HCT116 (cell line): ENCODE data around the gene TRIM67. TPM values are rescaled to one million over a fixed set of nuclear protein-coding genes. Genes with fewer than 3 reads are reported as not detected.

Experiments
- ATAC-seq: fragments of 200-7000 bp; cut with Tn5 transposase; 2 replicates; pipeline ENCODE4 v1.9.1; 2020; ENCODE audit warnings: mild to moderate bottlenecking, moderate library complexity
- BruUV-seq: library from RNA; stranded (reverse); fragments of 400-500 nt; replicated peaks from 2 replicates; lab custom pipeline; 2021; lab: Mats Ljungman, UMichigan
- CTCF ChIA-PET: fragments of 300-600 bp; sonication (Branson Sonifier 250); formaldehyde crosslinking; loops from one replicate; lab custom pipeline; 2021; ENCODE audit warnings: antibody characterized with exemption; lab: Charles Lee
- POLR2A ChIA-PET: fragments of 300-600, 350-600 bp; sonication (Branson Sonifier 250); formaldehyde crosslinking; loops from one replicate; lab custom pipeline; 2021; ENCODE audit warnings: antibody characterized with exemption; lab: Charles Lee
- RAD21 ChIA-PET, 2 experiments: fragments of 300-600 bp; sonication (Branson Sonifier 250); formaldehyde crosslinking; loops; one replicate each; lab custom pipeline; 2023; ENCODE audit warnings: low total read pairs in 2 of 2; ENCODE audit not compliant: uncharacterized antibody in 2 of 2, unreplicated experiment in 2 of 2, low non-redundant PET in 1 of 2; lab: Charles Lee
- DNase-seq: peaks from one replicate; pipeline ENCODE4 v3.0.0-alpha.2; 2010; ENCODE audit warnings: low read depth, low spot score
- H2AFZ ChIP-seq: fragments of 200-600 bp; shearing (Covaris generic), sonication (generic); 2 replicates; pipeline ENCODE4 v1.6.1; 2017; ENCODE audit warnings: low read depth, mixed run types, mixed read lengths, antibody characterized with exemption, low read length; ENCODE audit not compliant: poor library complexity, severe bottlenecking
- H3K27ac ChIP-seq: 2 replicates; pipeline ENCODE4 v1.5.1; 2012; ENCODE audit warnings: low read depth, low read length
- H3K27me3 ChIP-seq: fragments of 200-600 bp; sonication (generic); 2 replicates; pipeline ENCODE4 v1.6.1; 2016; ENCODE audit warnings: mixed run types, low read length, mixed read lengths; ENCODE audit not compliant: insufficient read depth
- H3K36me3 ChIP-seq, 2 experiments: fragments of 200-500 bp in 1 of 2; fragments of 200-600 bp in 1 of 2; sonication (Bioruptor generic) in 1 of 2; sonication (generic) in 1 of 2; 2 replicates each; pipeline versions ENCODE4 v1.5.1 to v1.6.1; 2014 to 2016; ENCODE audit warnings: low read length in 2 of 2, inconsistent platforms in 1 of 2, mixed read lengths in 1 of 2, mixed run types in 1 of 2; ENCODE audit not compliant: insufficient read depth in 2 of 2, control insufficient read depth in 1 of 2
- H3K4me1 ChIP-seq, 2 experiments: fragments of 200-600 bp in 1 of 2; sonication (generic) in 1 of 2; 2 replicates each; pipeline versions ENCODE4 v1.5.1 to v1.6.1; 2012 to 2017; ENCODE audit warnings: low read length in 2 of 2, inconsistent platforms in 1 of 2, mild to moderate bottlenecking in 1 of 2, mixed read lengths in 1 of 2, mixed run types in 1 of 2, moderate library complexity in 1 of 2; ENCODE audit not compliant: insufficient read depth in 2 of 2, control insufficient read depth in 1 of 2
- H3K4me2 ChIP-seq: fragments of 200-600 bp; sonication (generic); 2 replicates; pipeline ENCODE4 v1.6.1; 2017; ENCODE audit warnings: mixed run types, low read length, mixed read lengths
- H3K4me3 ChIP-seq, 2 experiments: fragments of 200-600 bp in 1 of 2; sonication (generic) in 1 of 2; replicated peaks in 1 of 2; 2 replicates each; pipeline ENCODE4 v1.5.1; 2011 to 2016; ENCODE audit warnings: low read length in 2 of 2, control low read depth in 1 of 2, low read depth in 1 of 2, mild to moderate bottlenecking in 1 of 2, mixed read lengths in 1 of 2, mixed run types in 1 of 2
- H3K79me2 ChIP-seq: fragments of 200-600 bp; sonication (generic); 2 replicates; pipeline ENCODE4 v1.6.1; 2017; ENCODE audit warnings: mild to moderate bottlenecking, mixed run types, low read length, moderate library complexity, mixed read lengths; ENCODE audit not compliant: insufficient read depth
- H3K9ac ChIP-seq: fragments of 200-600 bp; sonication (generic); 2 replicates; pipeline ENCODE4 v1.6.1; 2016; ENCODE audit warnings: low read length, mixed read lengths
- H3K9me2 ChIP-seq: fragments of 200-600 bp; sonication (generic), shearing (Covaris generic); 2 replicates; pipeline ENCODE4 v1.6.1; 2017; ENCODE audit warnings: mixed run types, mild to moderate bottlenecking, moderate library complexity; ENCODE audit not compliant: insufficient read depth
- H3K9me3 ChIP-seq, 2 experiments: fragments of 200-500 bp in 1 of 2; fragments of 200-600 bp in 1 of 2; sonication (Bioruptor generic) in 1 of 2; sonication (generic) in 1 of 2; 2 replicates each; pipeline ENCODE4 v1.6.1; 2014 to 2017; ENCODE audit warnings: low read length in 2 of 2, mixed read lengths in 2 of 2, inconsistent platforms in 1 of 2, low read depth in 1 of 2, mild to moderate bottlenecking in 1 of 2, mixed run types in 1 of 2, moderate library complexity in 1 of 2; ENCODE audit not compliant: control insufficient read depth in 1 of 2, insufficient read depth in 1 of 2
- H4K20me1 ChIP-seq: fragments of 200-600 bp; sonication (generic), shearing (Covaris generic); 2 replicates; pipeline ENCODE4 v1.6.1; 2017; ENCODE audit warnings: mixed run types, mild to moderate bottlenecking, moderate library complexity; ENCODE audit not compliant: insufficient read depth
- CBX3 ChIP-seq: IDR thresholded peaks from 2 replicates; pipeline ENCODE4 v1.6.1; 2012; ENCODE audit warnings: low read depth
- CEBPB ChIP-seq: IDR thresholded peaks from 2 replicates; pipeline ENCODE4 v1.6.1; 2012; ENCODE audit warnings: low read depth
- EGR1 ChIP-seq: IDR thresholded peaks from 2 replicates; pipeline ENCODE4 v1.6.1; 2012; ENCODE audit warnings: low read depth
- EZH2 ChIP-seq: fragments of 200-600 bp; sonication (generic); IDR thresholded peaks from 2 replicates; pipeline ENCODE4 v1.6.1; 2017; ENCODE audit warnings: antibody characterized with exemption, mixed run types
- EZH2phosphoT487 ChIP-seq: fragments of 200-600 bp; IDR thresholded peaks from 2 replicates; pipeline ENCODE4 v1.6.1; 2018; ENCODE audit warnings: antibody characterized with exemption, borderline replicate concordance
- JUND ChIP-seq: IDR thresholded peaks from 2 replicates; pipeline ENCODE4 v1.6.1; 2012
- POLR2A ChIP-seq: IDR thresholded peaks from 2 replicates; pipeline ENCODE4 v1.7.0; 2011; ENCODE audit warnings: borderline replicate concordance; ENCODE audit not compliant: insufficient read depth, insufficient read length; ENCODE audit errors: extremely low read depth
- POLR2AphosphoS5 ChIP-seq: IDR thresholded peaks from 2 replicates; pipeline ENCODE4 v1.6.1; 2011; ENCODE audit warnings: mild to moderate bottlenecking, low read depth, low read length, moderate library complexity
- SP1 ChIP-seq: IDR thresholded peaks from 2 replicates; pipeline ENCODE4 v1.6.1; 2012; ENCODE audit warnings: low read depth
- intact Hi-C: fragments of 100-400 bp; cut with micrococcal nuclease; formaldehyde crosslinking; loops from 2 replicates; pipeline ENCODE4 v1.10.0; 2022
- total RNA-seq: library from RNA; stranded (reverse); gene quantifications from one replicate; pipeline ENCODE4 v1.2.1, GENCODE V29; 2021; ENCODE audit not compliant: unreplicated experiment
- TF ChIP-seq, protein P1 (sequence below), 3 experiments: fragments of 200-600 bp in 1 of 3; sonication (generic) in 1 of 3; IDR thresholded peaks in 2 of 3; conservative IDR thresholded peaks in 1 of 3; 2 replicates each; pipeline ENCODE4 v1.5.1; 2012 to 2017; ENCODE audit warnings: low read depth in 2 of 3, low read length in 2 of 3, antibody characterized with exemption in 1 of 3, borderline replicate concordance in 1 of 3, control low read depth in 1 of 3, mild to moderate bottlenecking in 1 of 3, mixed read lengths in 1 of 3, mixed run types in 1 of 3, moderate library complexity in 1 of 3; ENCODE audit not compliant: insufficient read depth in 1 of 3
- TF ChIP-seq, protein P2 (sequence below): IDR thresholded peaks from 2 replicates; pipeline ENCODE4 v1.6.1; 2012
- TF ChIP-seq, protein P3 (sequence below): IDR thresholded peaks from 2 replicates; pipeline ENCODE4 v1.6.1; 2011; ENCODE audit warnings: mild to moderate bottlenecking, low read length, moderate library complexity; ENCODE audit not compliant: insufficient replicate concordance; ENCODE audit errors: extremely low read depth

The TRIM67 gene
- total RNA-seq, 1 experiment from 2014 or later: 0.02 TPM

DNA sequence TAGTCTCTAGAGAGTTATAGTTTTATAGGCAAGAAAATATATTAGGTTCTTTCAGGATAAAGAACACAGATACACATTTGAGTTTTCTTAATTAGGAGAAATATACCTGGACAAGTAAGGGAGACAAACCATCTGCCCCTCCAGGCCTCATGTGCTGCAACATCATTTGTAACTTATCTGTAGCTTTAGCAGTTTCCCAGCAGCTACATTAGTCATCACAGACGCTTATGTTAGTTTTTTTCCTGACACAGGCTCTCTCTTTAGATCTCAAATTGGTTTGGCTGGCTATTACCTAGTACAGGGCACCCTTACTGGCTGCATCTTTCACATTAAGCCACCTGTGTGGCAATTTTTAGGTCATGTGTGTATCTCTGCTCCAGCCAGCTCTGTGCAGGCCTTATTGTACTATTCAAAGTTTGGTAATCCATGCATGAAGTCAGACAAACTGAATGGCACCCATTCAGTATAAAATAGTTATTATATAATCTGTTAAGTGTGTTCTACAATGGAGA, 105.0 kb downstream of the TRIM67 start:
- Histone ChIP-seq H3K36me3 (peaks cover 16 to 31% of the 10 kb centered on the region in 2 experiments; a peak in 3 of 4 replicates), H3K4me1 (no peaks in the 10 kb centered on the region), H3K4me3 (no peak overlapping the region), H3K9me2 (no peaks in the 10 kb centered on the region), H3K9ac (no peak overlapping the region), H4K20me1 (no peaks in the 10 kb centered on the region), H3K9me3 (no peaks in the 10 kb centered on the region), H3K27me3 (no peaks in the 10 kb centered on the region), H3K4me2 (no peak overlapping the region), H3K79me2 (no peaks in the 10 kb centered on the region), H3K27ac (no peak overlapping the region), H2AFZ (no peak overlapping the region)
- TF ChIP-seq POLR2A: no peak
- TF ChIP-seq, protein P1, sequence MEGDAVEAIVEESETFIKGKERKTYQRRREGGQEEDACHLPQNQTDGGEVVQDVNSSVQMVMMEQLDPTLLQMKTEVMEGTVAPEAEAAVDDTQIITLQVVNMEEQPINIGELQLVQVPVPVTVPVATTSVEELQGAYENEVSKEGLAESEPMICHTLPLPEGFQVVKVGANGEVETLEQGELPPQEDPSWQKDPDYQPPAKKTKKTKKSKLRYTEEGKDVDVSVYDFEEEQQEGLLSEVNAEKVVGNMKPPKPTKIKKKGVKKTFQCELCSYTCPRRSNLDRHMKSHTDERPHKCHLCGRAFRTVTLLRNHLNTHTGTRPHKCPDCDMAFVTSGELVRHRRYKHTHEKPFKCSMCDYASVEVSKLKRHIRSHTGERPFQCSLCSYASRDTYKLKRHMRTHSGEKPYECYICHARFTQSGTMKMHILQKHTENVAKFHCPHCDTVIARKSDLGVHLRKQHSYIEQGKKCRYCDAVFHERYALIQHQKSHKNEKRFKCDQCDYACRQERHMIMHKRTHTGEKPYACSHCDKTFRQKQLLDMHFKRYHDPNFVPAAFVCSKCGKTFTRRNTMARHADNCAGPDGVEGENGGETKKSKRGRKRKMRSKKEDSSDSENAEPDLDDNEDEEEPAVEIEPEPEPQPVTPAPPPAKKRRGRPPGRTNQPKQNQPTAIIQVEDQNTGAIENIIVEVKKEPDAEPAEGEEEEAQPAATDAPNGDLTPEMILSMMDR (IDR thresholded peaks at IDR 0.05 in 2 of 3, conservative IDR thresholded peaks at IDR 0.05 in 1 of 3; ENCODE audit: borderline replicate concordance in 1 of 3, insufficient read depth in 1 of 3, low read depth in 2 of 3, low read length in 2 of 3): no peak
- TF ChIP-seq EGR1: no peak
- no peak for TF ChIP-seq JUND
- no peak for TF ChIP-seq EZH2
- no peak for TF ChIP-seq EZH2phosphoT487
- no peak for TF ChIP-seq SP1
- TF ChIP-seq, protein P2, sequence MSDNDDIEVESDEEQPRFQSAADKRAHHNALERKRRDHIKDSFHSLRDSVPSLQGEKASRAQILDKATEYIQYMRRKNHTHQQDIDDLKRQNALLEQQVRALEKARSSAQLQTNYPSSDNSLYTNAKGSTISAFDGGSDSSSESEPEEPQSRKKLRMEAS: no peak
- TF ChIP-seq CBX3: no peak
- TF ChIP-seq POLR2AphosphoS5: no peak
- TF ChIP-seq CEBPB: no peak
- TF ChIP-seq, protein P3, sequence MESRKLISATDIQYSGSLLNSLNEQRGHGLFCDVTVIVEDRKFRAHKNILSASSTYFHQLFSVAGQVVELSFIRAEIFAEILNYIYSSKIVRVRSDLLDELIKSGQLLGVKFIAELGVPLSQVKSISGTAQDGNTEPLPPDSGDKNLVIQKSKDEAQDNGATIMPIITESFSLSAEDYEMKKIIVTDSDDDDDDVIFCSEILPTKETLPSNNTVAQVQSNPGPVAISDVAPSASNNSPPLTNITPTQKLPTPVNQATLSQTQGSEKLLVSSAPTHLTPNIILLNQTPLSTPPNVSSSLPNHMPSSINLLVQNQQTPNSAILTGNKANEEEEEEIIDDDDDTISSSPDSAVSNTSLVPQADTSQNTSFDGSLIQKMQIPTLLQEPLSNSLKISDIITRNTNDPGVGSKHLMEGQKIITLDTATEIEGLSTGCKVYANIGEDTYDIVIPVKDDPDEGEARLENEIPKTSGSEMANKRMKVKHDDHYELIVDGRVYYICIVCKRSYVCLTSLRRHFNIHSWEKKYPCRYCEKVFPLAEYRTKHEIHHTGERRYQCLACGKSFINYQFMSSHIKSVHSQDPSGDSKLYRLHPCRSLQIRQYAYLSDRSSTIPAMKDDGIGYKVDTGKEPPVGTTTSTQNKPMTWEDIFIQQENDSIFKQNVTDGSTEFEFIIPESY: no peak
- BruUV-seq: no TSS peak
- ChIA-PET RAD21 (no interaction called here), POLR2A (no interaction called here), CTCF (no interaction called here)
- intact Hi-C loops: no loop called here
- no peak for DNase-seq
- no peak for ATAC-seq

Other genes with a start within 250 kb of the TRIM67 start
- gene TTC13, start 183.2 kb upstream of the TRIM67 start, total RNA-seq: 12.3 TPM
- gene ARV1, start 183.0 kb upstream of the TRIM67 start, total RNA-seq: 4.0 TPM
- gene FAM89A, start 121.8 kb upstream of the TRIM67 start, total RNA-seq: 23.6 TPM
- 42.8 TPM for gene GNPAT, start 79.2 kb downstream of the TRIM67 start, total RNA-seq
- gene EXOC8, start 175.8 kb downstream of the TRIM67 start, total RNA-seq: 12.7 TPM
- 14.9 TPM for gene SPRTN, start 176.2 kb downstream of the TRIM67 start, total RNA-seq